Measurements from ENCODE around the gene SLF2.

GRCh38 chr10:100879741-100880360 lies 32.9 kb upstream of the SLF2 start:
- no peak for TF ChIP-seq CTCF (conservative IDR thresholded peaks at IDR 0.05)
- no peak for TF ChIP-seq ZFX (IDR thresholded peaks at IDR 0.05)

All from C4-2B (cell line).